HG03097 (cell line): ENCODE data around the gene DEAF1.
A peak's percentile ranks its signal among the peaks of the same experiment; 100 is the strongest.
"Not testable (repeated sequence)": the region's sequence is repeated elsewhere in the genome, so short reads cannot be mapped to it uniquely, and the experiment has no call there.

ENCODE experiments used
- ATAC-seq: cut with Tn5 transposase; IDR thresholded peaks from one replicate; pipeline ENCODE4 v1.9.1; 2021; ENCODE audit not compliant: unreplicated experiment, low FRiP score

DEAF1 gene

DNA sequence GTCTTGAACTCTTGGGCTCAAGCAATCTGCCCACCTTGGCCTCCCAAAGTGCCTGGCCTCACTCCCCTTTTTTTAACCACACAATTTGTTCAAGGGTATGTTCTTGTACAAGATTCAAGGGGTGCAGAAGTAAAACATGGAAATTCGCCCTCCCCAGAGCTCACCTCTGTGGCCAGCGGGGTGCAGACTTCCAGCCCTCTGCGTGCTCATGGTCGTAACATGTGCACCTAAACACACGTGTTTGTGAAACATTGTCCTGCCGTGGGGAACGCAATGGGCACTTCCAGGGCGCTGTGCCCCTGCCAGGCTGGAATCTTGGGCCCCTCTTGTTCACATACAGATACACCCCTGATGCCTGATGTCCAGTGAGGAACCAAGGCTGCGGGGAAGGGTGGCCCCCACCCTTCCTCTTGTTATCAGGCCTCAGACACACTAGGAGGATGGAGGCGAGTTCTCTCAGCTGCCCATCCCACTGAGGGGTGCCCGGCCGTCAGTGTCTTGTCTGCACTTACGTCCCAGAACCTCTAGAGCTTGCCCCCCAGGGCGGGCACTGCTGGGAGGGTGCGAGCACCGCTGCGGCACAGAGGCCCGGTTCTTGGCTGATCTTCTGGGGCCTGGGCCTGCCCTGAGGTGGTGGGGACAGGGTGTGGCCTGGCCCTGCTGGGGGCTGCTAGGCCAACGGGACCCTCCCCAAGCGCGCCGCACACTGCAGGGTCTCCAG is 6.9 kb upstream of the DEAF1 start:
- ATAC-seq: no peak

DNA sequence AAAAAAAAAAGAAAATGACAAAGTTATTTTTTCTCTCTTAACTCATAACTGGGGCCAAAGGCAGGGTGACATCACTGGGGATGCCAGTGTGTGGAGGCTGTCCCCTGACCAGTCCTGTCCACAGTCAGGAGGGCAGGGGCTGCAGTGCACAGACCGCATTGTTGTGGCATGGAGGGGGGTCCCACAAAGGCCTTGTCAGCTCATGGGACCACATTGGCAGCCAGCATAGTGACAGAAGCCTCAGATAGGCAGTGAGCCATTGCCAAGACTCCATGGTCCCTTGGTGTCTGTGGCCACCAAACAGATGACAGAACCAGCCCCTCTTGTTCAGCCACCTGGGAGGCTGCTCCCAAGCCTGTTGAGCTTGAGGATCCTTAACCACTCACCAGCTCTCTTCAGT is 4.7 kb upstream of the DEAF1 start:
- no peak for ATAC-seq

DNA sequence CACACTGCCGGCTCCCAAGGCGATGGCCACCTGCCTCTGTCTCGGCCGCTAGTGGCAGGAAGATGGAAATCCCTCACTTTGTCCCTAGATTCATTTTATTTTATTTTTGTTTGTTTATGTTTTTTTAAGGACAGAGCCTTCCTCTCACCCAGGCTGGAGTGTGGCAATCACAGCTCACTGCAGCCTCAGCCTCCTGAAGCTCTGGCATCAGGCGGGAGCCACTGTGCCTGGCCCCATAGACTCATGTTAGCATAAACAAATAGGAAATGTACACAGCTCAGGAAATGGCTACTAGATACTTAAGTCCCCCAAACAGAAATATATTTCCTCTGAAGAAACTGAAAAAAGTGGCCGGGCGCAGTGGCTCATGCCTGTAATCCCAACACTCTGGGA is 4.1 kb upstream of the DEAF1 start:
- no peak for ATAC-seq

DNA sequence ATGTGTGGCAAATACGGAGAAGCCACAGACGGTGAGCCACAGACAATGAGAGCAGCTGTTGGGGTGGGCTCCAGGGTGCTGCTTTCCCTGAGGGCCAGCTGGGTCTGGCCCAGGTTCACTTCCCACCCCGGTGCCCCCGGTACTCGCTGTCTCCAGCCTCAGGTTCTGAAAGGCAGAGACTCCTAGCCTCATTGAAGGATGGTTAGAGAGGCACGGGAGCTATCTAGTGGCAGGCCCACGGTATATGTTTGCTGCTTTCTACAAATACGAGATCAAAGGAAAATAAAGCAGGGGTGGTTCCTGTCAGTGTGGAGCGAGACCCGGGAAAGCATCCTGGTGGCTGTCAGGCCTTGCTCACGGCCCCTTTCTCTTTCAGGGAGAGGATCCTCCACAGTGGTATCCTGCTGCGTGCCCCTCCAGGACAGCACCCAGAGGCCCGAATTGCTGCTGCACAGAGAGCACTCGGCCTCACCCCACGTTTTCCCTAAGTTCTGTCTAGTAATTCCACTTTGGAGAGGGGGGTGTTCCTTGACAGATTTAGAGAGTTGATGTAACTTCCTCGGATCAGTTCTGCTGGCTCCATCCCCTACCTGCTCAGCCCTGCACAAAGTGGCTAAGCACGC is 3.6 kb upstream of the DEAF1 start:
- ATAC-seq: no peak

DNA sequence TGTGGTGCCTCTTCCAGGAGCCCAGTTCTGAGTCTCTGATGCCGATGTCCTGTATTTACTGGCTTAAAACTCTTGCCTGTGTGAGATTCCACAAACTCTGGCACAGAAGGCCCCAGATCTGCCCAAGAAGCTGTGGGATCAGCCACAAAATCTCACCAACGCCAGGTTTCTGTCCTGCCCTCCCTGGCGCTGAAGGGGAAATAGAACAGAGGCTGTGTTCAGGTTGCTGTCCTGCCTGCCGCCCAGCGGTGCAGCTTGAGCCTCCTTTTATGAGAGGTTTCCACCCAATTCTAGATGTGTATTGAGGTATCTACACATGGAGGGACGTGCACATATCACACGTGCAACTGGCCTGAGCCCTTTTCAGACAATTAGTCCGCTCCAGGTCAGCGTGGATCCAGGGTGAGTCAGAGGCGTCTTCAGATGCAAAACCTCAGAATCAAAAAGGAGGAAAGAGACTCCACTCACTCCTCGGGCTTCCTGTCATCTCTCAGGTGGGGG is 2.8 kb upstream of the DEAF1 start:
- ATAC-seq: no peak

DNA sequence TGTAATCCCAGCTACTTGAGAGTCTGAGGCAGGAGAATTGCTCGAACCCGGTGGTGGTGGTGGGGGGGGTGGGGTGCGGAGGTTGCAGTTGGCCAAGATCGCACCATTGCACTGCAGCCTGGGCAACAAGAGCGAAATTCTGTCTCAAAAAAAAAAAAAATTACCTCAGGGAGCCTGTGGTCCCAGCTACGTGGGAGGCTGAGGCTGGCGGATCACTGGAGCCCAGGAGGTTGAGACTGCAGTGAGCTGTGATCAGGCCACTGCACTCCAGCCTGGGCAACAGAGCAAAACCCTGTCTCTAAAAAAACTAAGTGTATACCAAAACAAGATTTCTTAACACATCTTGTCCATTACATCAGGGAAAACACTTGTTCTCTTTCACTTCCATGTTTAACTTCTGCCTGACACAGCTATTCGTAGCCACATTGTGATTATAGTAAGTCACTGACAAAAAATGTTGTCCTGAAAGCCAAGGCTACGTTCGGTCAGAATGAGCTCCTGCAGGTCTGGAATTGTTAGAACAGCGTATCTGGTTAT is 2.0 kb upstream of the DEAF1 start:
- no peak for ATAC-seq

DNA sequence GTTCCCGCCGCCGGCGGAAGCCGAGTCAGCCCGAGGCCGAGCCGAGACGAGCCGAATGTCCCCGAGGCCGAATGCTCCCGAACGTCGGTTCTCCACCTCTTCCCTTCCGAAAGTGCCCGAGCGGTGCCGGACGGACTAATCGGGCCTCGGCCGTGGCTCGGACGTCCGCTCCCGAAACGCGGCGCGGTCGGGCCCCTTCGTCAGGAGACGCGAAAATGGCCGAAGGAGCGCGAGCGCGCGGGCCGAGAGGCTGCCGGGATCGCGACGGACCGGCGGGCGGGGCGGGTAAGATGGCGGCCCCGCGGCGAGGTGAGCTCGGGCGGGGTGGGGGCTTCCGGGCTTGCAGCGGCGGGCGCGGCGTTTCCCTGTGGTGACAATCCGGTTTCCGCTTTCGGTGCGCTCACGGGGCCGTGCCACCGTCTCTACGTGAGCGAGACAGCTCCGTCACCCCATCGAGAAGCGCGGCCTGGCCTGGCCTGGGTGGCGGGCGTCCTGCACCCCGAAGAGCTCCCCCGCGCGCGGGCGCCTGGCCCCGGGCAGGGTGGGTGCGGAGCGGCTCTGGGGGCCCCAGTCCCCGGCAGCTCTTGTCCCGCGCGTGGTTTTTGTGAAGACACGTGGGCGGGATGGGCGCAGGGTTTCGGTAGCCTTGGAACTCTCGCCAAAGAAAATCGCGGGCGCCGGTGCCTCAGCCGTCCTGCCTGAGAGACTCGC is 671 bp upstream of the DEAF1 start, which contains the start of gene TMEM80:
Gene TMEM80, plus strand, starts transcription at position 279 of the 711 bp plus-strand sequence. Its CDS starts 12 bp downstream, at position 291.
- ATAC-seq: peak; percentile 72

DNA sequence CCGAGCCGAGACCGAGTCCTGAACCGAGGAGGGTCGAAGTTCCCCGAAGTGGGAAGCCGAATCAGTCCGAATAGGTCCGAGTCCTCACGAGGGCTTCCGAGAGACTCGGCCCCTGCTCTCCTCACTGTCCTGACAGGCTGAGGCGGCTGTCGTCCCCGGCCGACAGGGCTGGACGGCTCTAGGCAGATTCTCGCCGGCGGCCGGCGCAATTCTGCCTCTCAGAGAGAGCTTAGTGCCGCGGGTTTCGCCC is 191 bp upstream of the DEAF1 start:
- no peak for ATAC-seq

DNA sequence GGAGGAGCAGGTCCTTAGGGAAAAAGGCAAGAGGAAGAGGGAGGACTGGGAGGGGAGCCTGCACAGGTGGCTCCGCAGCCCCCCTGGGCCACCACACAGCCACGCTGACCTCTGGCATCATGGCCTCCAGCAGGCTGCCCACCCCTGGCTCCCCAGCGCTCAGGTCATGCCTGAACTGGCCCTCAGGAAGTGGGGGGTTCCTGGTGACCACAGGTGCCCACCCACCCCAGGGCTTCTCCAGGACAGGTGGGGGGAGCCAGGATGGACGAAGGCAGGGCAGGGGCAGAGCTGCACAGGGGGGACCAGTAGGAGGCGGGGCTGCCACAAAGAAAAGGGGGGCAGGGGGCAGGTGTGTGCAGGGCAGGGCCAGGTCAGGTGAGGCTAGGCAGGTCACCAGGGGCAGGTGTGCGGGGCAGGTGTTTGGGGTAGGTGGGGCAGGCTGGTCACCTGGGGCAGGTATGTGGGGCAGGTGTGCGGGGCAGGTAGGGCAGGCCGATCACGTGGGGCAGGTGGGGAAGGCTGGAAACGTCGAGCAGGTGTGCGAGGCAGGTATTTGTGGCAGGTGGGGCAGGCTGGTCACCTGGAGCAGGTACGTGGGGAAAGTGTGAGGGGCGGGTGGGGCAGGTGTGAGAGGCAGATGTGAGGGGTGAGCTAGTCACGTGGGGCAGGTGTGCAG is 997 bp downstream of the DEAF1 start:
- no peak for ATAC-seq

DNA sequence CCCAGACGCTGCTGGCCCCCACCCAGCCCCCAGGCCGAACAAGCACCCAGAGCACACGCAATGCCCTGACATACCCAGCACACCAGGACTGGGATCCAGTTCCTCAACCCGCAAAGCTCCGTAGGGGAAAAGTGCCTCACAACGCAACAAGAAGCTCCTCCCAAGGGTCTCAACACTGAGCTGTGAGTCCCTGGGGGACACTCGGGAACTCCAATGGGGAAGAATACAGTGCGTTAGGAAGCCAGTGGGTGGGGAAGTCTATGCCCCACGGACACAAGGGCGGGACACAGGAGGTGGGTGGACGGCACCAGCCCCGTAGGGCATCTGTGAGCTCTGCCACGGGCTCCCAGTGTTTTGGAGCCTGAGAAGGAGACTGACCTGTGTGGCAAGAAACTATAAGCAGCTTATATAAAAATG is 1.6 kb downstream of the DEAF1 start:
- ATAC-seq: no peak

DNA sequence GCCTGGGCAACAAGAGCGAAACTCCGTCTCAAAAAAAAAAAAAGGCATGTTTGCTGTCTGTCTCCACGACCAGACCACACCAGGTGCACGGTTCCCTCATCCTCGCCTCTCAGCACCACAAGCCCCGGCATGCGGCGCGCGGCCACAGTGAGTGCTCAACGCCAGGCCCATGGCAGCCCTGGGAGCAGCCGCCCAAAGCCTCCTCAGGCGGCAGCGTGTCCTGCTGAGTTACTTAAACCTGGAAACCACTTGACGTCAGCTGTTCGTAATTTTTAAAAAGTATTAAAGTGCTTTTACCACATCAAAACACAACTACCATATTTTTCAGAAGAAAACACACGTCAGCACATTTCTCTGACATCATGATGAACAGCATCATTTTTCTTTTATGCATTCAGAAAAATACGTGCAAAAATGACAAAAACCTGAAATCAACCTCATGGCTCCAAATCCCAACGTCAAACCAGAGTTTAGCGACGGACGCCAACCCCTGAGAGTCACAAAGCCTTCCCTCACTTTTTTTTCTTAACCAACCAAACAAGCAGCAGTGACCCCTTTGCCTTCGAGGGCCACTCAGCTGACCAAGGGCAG is 2.1 kb downstream of the DEAF1 start:
- no peak for ATAC-seq

DNA sequence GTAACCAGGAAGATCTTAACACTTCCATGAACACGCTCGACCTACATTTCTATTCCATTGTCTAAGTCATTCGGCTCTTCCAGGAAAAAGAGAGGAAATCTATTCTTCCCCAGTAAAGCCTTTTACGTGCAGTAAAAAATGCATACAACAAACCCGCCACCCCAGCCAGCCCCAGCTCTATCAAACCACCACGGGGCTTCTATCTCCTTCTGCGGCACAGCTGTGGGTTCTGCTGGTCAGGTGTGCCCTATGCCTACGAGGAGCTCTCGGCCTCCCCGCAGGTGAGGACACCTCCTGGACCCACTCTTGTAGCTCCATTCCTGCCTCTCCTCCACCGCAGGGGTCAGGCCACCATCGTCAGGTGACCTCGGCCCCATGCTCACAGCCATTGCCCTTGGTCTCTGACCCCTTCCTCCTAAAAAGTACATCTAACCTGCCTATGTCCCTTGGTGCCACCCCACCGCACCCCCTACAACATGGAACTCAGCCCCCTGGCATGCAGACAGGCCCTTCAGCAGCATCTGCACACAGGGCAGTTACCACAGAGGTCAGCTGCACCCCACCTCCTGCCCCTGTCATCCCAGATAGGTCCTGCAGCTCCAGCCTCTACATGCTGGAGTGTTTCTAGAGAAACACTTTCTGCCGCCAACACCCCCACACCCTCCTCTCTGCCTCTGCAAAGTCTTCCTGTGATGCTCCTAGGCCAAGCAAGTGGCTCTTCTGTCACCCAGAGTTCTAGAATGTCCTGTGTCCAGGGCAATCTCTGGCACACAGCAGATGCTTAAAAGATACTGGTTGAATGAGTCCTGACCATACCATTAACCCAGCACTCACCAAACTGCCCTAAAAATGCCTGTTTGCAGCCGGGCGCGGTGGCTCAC is 3.1 kb downstream of the DEAF1 start:
- no peak for ATAC-seq

DNA sequence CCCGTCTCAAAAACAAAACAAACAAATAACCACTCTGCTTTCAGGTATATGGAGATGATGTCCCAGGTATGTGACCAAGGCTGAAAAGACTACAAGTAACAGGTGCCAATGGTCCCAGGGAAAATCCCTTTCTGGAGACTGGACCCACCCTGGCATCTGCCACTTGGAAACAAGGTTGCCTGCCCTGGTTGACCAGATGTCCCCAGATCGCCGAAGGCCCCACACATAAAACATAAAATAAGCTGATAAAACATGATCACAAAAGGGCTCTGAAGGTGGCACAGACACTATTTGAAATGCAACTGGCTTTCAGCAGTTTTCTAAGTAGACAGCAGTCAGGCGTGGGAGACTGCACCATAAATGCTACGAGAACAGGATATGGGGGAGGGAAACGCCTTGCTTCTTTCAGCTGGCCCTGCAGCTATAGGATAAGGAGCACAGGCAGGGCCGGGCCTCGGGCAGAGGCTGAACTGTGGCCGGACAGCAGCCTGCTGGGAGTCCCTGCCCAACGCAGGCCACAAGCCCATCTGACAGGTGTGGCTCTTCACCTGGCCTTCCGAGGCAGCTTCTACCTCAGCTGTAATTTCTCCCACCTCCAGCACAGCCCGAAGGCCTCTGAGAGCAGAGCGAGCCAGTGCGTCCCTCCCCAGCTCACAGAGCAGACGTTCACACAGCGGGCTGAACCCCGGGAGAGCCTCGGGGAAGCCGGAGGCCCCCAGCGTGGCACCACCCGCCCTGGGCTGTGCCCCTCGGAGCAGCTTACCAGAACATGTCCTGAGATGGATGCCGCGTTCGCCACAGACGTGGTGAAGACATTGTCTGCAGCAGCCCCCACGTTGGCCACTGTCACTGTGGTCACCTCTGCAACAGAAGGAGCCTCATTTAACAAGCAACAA is 4.0 kb downstream of the DEAF1 start:
- ATAC-seq: no peak

DNA sequence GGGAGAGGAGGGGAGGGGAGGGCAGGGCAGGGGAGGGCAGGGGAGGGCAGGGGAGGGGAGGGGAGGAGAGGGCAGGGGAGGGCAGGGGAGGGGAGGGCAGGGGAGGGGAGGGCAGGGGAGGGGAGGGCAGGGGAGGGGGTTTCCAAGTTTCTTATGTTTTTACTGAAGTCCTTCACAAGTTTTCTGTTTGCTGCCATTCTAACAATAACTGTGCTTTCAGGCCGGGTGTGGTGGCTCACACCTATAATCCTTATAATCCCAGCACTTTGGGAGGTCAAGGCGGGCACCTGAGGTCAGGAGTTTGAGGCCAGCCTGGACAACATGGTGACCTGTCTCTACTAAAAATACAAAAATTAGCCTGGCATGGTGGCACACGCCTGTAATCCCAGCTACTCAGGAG is 4.8 kb downstream of the DEAF1 start:
- not testable (repeated sequence) for ATAC-seq

DNA sequence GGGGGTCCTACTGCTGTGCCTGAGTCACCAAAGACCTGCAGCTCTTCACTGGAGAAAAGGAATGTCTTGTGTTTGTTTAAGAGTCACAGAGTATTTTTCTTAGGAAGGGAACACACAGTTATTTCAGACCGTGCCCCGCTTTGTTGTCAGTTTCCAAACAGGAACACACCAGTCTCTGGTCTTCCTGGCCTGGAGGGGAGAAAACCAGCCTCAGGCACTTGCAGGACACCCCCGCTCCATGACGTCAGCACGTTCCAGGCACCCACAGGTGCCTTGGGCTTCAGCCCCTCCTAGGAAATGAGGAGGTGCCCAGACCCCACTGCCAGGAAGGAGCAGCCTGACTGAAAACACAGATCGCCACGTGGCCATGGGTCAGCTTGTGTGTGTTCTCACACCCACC is 5.4 kb downstream of the DEAF1 start:
- no peak for ATAC-seq

DNA sequence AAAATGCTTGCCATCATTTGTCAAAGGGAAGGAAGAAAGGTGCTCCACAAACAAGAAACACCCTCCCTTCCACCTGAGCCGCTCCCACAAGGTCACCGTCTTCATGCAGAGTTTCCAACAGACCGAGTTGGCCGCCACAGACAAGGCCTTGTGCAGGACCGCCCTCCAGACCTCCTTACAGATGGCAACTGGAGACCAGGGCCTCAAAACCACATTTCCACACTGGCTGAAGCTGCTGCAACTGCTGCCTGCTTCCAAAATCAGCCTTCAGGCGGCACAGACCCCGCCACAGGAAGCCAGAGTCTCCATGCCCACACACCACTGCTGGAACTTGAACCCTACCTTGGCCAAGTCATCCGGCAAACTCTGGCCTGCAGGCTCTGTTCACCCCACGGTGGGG is 6.3 kb downstream of the DEAF1 start:
- ATAC-seq: no peak

DNA sequence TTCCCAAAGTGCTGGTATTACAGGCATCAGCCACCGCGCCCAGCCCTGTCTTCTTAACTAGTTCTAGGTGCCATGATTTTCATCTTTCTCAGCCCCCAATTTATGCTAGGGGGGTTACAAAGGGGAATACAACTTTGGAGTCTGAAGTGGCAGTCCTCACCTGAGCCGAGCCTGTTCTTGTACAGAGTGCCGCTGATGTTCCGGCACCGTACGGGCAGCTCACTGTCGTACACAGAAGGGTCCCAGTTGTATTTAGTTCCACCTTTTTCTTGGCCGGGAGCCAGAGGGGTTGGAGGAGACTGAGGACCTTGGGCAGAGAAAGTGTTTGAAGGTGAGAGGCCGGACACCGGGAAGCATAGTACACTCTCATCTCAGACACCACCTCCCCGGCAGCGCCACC is 7.3 kb downstream of the DEAF1 start:
- ATAC-seq: no peak

DNA sequence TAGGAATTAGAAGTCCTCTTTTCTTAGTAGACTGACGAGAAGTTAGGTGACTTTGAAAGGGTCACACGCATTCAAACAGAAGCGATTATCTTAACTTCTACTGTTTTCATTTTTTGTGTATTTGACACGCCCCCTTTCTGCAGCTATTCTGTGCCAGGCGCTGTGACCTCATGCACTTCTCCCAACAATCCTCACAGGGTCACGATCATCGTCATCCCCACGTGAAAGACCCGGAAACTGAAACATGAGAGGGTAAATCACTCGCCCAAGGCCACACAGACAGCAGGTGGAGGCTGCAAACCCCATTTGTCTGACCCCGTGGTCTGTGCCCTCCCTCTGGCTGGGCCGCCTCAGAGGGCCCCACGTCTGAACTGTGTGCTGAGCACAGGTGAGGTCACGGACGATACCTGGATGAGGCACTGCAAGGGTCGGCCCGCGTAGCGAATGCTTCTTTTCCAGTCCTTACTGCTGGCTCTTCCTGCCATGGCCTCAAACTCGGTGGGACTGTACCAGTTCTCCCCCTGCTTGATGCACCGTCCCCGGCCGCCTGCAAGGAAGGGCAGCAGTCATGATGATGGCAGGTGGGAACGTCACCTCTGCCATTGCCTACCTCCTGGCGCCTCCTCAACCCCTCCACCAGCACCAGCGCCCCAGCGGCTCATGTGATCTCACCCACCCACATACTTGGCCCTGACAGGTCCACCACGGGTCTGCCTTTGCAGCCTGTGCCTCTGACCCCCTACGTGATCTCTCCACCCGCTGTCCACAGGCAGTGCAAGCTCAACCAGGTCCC is 8.4 kb downstream of the DEAF1 start:
- ATAC-seq: no peak
